CD14-positive monocyte (primary cell): ENCODE results near the gene FBN1. TPM values are rescaled to one million over a fixed set of nuclear protein-coding genes. Genes with fewer than 3 reads are reported as not detected.

Source experiments
- DNase-seq, 3 donors: peaks; one replicate each; pipeline ENCODE4 v3.0.0-alpha.2; 2011 to 2022
- H2AFZ ChIP-seq: 2 replicates; pipeline ENCODE4 v1.6.0; 2012; ENCODE audit warnings: mild to moderate bottlenecking, low read depth, low read length, inconsistent platforms; ENCODE audit not compliant: insufficient read depth, poor library complexity, severe bottlenecking
- H3K27ac ChIP-seq, 2 donors: 1 replicate in 1 of 2; 2 replicates in 1 of 2; pipeline ENCODE4 v1.5.1; 2012 to 2013; ENCODE audit warnings: low read length in 2 of 2, control low read depth in 1 of 2, inconsistent platforms in 1 of 2, low read depth in 1 of 2, mild to moderate bottlenecking in 1 of 2
- H3K27me3 ChIP-seq, 2 donors: one replicate each; pipeline versions ENCODE4 v1.6.0 to v1.6.1; 2011 to 2013; ENCODE audit warnings: low read length in 2 of 2; ENCODE audit not compliant: control insufficient read depth in 2 of 2, insufficient read depth in 2 of 2
- H3K36me3 ChIP-seq, 2 donors: replicated peaks in 1 of 2; 1 replicate in 1 of 2; 2 replicates in 1 of 2; pipeline versions ENCODE4 v1.5.1 to v1.6.1; 2012 to 2013; ENCODE audit warnings: low read length in 2 of 2, control low read depth in 1 of 2, inconsistent platforms in 1 of 2, mild to moderate bottlenecking in 1 of 2; ENCODE audit not compliant: insufficient read depth in 2 of 2, control insufficient read depth in 1 of 2
- H3K4me1 ChIP-seq, 2 donors: 1 replicate in 1 of 2; 2 replicates in 1 of 2; pipeline versions ENCODE4 v1.5.1 to v1.6.1; 2012 to 2013; ENCODE audit warnings: low read length in 2 of 2, control low read depth in 1 of 2, inconsistent platforms in 1 of 2, mild to moderate bottlenecking in 1 of 2, moderate library complexity in 1 of 2; ENCODE audit not compliant: insufficient read depth in 2 of 2, control insufficient read depth in 1 of 2
- H3K4me2 ChIP-seq: replicated peaks from 2 replicates; pipeline ENCODE3; 2012; ENCODE audit warnings: low read length, moderate library complexity, mild to moderate bottlenecking; ENCODE audit not compliant: poor library complexity, severe bottlenecking; ENCODE audit errors: extremely low read depth
- H3K4me3 ChIP-seq, 3 experiments: fragments of 200-600 bp in 1 of 3; sonication (generic) in 1 of 3; replicated peaks in 1 of 3; 1 replicate in 2 of 3; 2 replicates in 1 of 3; pipeline ENCODE4 v1.5.1; 2011 to 2013; ENCODE audit warnings: low read length in 3 of 3, mild to moderate bottlenecking in 3 of 3, control low read depth in 2 of 3, low read depth in 2 of 3, inconsistent platforms in 1 of 3, moderate library complexity in 1 of 3
- H3K79me2 ChIP-seq: 2 replicates; pipeline ENCODE4 v1.6.0; 2012; ENCODE audit warnings: mild to moderate bottlenecking, control low read depth, inconsistent platforms, low read length, moderate library complexity; ENCODE audit not compliant: insufficient read depth
- H3K9ac ChIP-seq: 2 replicates; pipeline ENCODE4 v1.6.0; 2017; ENCODE audit warnings: low read length, mild to moderate bottlenecking; ENCODE audit not compliant: insufficient read depth, poor library complexity, severe bottlenecking
- H3K9me3 ChIP-seq, 2 donors: replicated peaks in 1 of 2; 1 replicate in 1 of 2; 2 replicates in 1 of 2; pipeline versions ENCODE4 v1.5.1 to v1.6.1; 2012 to 2013; ENCODE audit warnings: low read length in 2 of 2, control low read depth in 1 of 2; ENCODE audit not compliant: control insufficient read depth in 1 of 2, insufficient read depth in 1 of 2
- H4K20me1 ChIP-seq: 2 replicates; pipeline ENCODE4 v1.6.0; 2012; ENCODE audit warnings: mild to moderate bottlenecking, low read length, control low read depth, moderate library complexity; ENCODE audit not compliant: insufficient read depth
- H3K27ac Mint-ChIP-seq, 7 donors: one replicate each; pipeline ENCODE4 v1.8.0; 2020; ENCODE audit warnings: mild to moderate bottlenecking in 7 of 7, mixed read lengths in 7 of 7, moderate library complexity in 6 of 7, inconsistent platforms in 2 of 7
- H3K27me3 Mint-ChIP-seq, 3 donors: one replicate each; pipeline ENCODE4 v1.8.0; 2021 to 2022; ENCODE audit warnings: low read depth in 3 of 3, mild to moderate bottlenecking in 3 of 3, mixed read lengths in 3 of 3, moderate library complexity in 3 of 3, inconsistent platforms in 1 of 3
- H3K36me3 Mint-ChIP-seq, 2 donors: one replicate each; pipeline ENCODE4 v1.8.0; 2020; ENCODE audit warnings: mixed read lengths in 2 of 2, inconsistent platforms in 1 of 2, mild to moderate bottlenecking in 1 of 2
- H3K4me1 Mint-ChIP-seq: one replicate; pipeline ENCODE4 v1.8.0; 2020; ENCODE audit warnings: mild to moderate bottlenecking, mixed read lengths
- H3K4me3 Mint-ChIP-seq, 2 donors: one replicate each; pipeline ENCODE4 v1.8.0; 2020; ENCODE audit warnings: mild to moderate bottlenecking in 2 of 2, mixed read lengths in 2 of 2, moderate library complexity in 1 of 2
- H3K9me3 Mint-ChIP-seq, 7 donors: one replicate each; pipeline ENCODE4 v1.8.0; 2020 to 2022; ENCODE audit warnings: mixed read lengths in 7 of 7, mild to moderate bottlenecking in 6 of 7, moderate library complexity in 6 of 7, inconsistent platforms in 2 of 7
- WGBS: methylation state at CpG from one replicate; pipeline ENCODE4 v1.1.5; 2013; ENCODE audit warnings: missing lambda C conversion rate; ENCODE audit not compliant: insufficient coverage; 5-methylcytosine and 5-hydroxymethylcytosine counted together
- intact Hi-C, 2 donors: fragments of 100-400 bp; cut with micrococcal nuclease; formaldehyde crosslinking; loops; one replicate each; pipeline versions ENCODE4 v1.15.0 to v1.15.1; 2023
- polyA plus RNA-seq, 3 donors: library from polyadenylated mRNA; depleted of rRNA in 1 of 3; unstranded in 2 of 3; stranded (reverse) in 1 of 3; fragments of 300-500 nt in 2 of 3; fragments of >200 nt in 1 of 3; fragmentation: Illumina TruSeq in 2 of 3; gene quantifications; 1 replicate in 2 of 3; 2 replicates in 1 of 3; pipeline ENCODE4 v1.2.3, GENCODE V29; 2012 to 2021
- TF ChIP-seq, protein P1 (sequence below): fragments of 200-600 bp; IDR thresholded peaks from one replicate; pipeline ENCODE4 v1.8.0; 2022; ENCODE audit warnings: antibody characterized with exemption, mild to moderate bottlenecking

FBN1 gene
- polyA plus RNA-seq, 3 donors: 0.29 TPM; not detected in 2

DNA sequence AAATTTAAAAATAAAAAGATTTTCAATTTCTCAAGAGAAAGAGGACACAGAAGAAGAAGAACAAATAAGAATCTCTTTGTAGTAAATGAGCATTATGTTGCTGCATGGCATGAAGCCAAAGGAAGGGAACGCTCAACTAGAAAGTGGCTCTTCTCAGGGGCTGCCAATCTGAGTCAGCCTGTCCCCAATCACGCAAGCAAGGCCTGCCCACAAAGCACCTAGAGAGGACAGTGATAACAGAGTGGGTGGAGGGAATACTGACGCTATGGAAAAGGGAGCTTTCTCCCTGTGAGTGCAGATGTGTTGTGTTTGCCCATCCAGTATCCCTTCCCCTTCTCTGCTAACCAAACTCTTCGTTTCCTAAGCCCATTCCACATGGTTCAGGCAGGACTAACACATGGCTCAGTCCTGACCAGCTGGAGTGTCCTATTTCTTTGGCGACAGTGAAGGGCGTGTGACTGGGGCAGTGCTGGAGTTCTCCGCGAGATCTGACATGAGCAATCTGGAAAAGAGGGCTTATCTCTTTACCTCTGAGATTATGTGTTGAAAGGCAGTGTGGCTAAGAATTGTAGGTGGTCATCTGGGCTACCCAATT lies 14.2 kb downstream of the FBN1 start:
- Mint-ChIP-seq H3K36me3 (no peaks in the 10 kb centered on the region), H3K27me3 (no peaks in the 10 kb centered on the region), H3K4me3 (no peak overlapping the region), H3K27ac (no peak overlapping the region), H3K4me1 (no peaks in the 10 kb centered on the region), H3K9me3 (no peaks in the 10 kb centered on the region)
- 100% methylated on average over 3 of the region's 8 CpGs for WGBS
- H3K4me3 ChIP-seq: no peak overlapping the region
- no peak for DNase-seq
- no peak overlapping the region for H2AFZ ChIP-seq
- no peaks in the 10 kb centered on the region for H3K9me3 ChIP-seq
- H3K4me1 ChIP-seq: no peaks in the 10 kb centered on the region
- intact Hi-C loops: no loop called here
- no peaks in the 10 kb centered on the region for H3K79me2 ChIP-seq
- no peaks in the 10 kb centered on the region for H3K27me3 ChIP-seq
- no peak overlapping the region for H3K9ac ChIP-seq
- no peaks in the 10 kb centered on the region for H3K36me3 ChIP-seq
- TF ChIP-seq, protein P1, sequence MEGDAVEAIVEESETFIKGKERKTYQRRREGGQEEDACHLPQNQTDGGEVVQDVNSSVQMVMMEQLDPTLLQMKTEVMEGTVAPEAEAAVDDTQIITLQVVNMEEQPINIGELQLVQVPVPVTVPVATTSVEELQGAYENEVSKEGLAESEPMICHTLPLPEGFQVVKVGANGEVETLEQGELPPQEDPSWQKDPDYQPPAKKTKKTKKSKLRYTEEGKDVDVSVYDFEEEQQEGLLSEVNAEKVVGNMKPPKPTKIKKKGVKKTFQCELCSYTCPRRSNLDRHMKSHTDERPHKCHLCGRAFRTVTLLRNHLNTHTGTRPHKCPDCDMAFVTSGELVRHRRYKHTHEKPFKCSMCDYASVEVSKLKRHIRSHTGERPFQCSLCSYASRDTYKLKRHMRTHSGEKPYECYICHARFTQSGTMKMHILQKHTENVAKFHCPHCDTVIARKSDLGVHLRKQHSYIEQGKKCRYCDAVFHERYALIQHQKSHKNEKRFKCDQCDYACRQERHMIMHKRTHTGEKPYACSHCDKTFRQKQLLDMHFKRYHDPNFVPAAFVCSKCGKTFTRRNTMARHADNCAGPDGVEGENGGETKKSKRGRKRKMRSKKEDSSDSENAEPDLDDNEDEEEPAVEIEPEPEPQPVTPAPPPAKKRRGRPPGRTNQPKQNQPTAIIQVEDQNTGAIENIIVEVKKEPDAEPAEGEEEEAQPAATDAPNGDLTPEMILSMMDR: no peak
- no peak overlapping the region for H3K4me2 ChIP-seq
- no peaks in the 10 kb centered on the region for H4K20me1 ChIP-seq
- H3K27ac ChIP-seq: no peak overlapping the region

GRCh38 chr15:48630245-48630644 lies 15.3 kb downstream of the FBN1 start:
- no peak overlapping the region for H3K9ac ChIP-seq
- Mint-ChIP-seq H3K27me3 (no peaks in the 10 kb centered on the region), H3K36me3 (no peaks in the 10 kb centered on the region), H3K27ac (no peak overlapping the region), H3K4me3 (no peak overlapping the region), H3K9me3 (no peaks in the 10 kb centered on the region), H3K4me1 (no peaks in the 10 kb centered on the region)
- H3K4me3 ChIP-seq: no peak overlapping the region
- no peak overlapping the region for H3K27ac ChIP-seq
- no peaks in the 10 kb centered on the region for H3K36me3 ChIP-seq
- H3K4me2 ChIP-seq: no peak overlapping the region
- H3K9me3 ChIP-seq: no peaks in the 10 kb centered on the region
- H2AFZ ChIP-seq: no peak overlapping the region
- no peaks in the 10 kb centered on the region for H4K20me1 ChIP-seq
- no peaks in the 10 kb centered on the region for H3K79me2 ChIP-seq
- TF ChIP-seq, protein P1: no peak
- H3K27me3 ChIP-seq: no peaks in the 10 kb centered on the region
- intact Hi-C loops: no loop called here
- no peaks in the 10 kb centered on the region for H3K4me1 ChIP-seq
- DNase-seq: no peak
- WGBS: no CpG with 5 or more reads among the region's 1 CpG
